Suprapubic skin (tissue), 4 donors: ENCODE data around the gene CCSER1. TPM values are rescaled to one million over a fixed set of nuclear protein-coding genes. Genes with fewer than 3 reads are reported as not detected.

Experiments used
- DNase-seq, 2 donors: peaks; one replicate each; pipeline ENCODE4 v3.0.0-alpha.2; 2019; ENCODE audit warnings: low spot score in 2 of 2
- H3K27ac ChIP-seq: fragments of 200-600 bp; sonication (generic); one replicate; pipeline ENCODE4 v1.5.1; 2019
- H3K27me3 ChIP-seq: fragments of 200-600 bp; sonication (generic); one replicate; pipeline ENCODE4 v1.5.1; 2019
- H3K36me3 ChIP-seq: fragments of 200-600 bp; sonication (generic); one replicate; pipeline ENCODE4 v1.5.1; 2019
- H3K4me1 ChIP-seq: fragments of 200-600 bp; sonication (generic); one replicate; pipeline ENCODE4 v1.5.1; 2019
- H3K4me3 ChIP-seq: fragments of 200-600 bp; sonication (generic); one replicate; pipeline ENCODE4 v1.5.1; 2019; ENCODE audit warnings: mild to moderate bottlenecking
- H3K9me3 ChIP-seq: fragments of 200-600 bp; sonication (generic); one replicate; pipeline ENCODE4 v1.5.1; 2019
- CTCF ChIP-seq, 2 donors: fragments of 200-600 bp in 1 of 2; fragments of 450-650 bp in 1 of 2; sonication (generic) in 1 of 2; IDR thresholded peaks; one replicate each; pipeline ENCODE4 v1.5.1; 2016 to 2019; ENCODE audit warnings: antibody characterized with exemption in 2 of 2, mild to moderate bottlenecking in 1 of 2, moderate library complexity in 1 of 2
- EP300 ChIP-seq: sonication (generic); formaldehyde crosslinking; IDR thresholded peaks from one replicate; pipeline ENCODE4 v1.6.1; 2017; ENCODE audit warnings: antibody characterized with exemption
- POLR2A ChIP-seq, 2 donors: fragments of 450-650 bp; IDR thresholded peaks; one replicate each; pipeline ENCODE4 v1.6.1; 2017; ENCODE audit warnings: antibody characterized with exemption in 2 of 2, mild to moderate bottlenecking in 2 of 2, moderate library complexity in 2 of 2
- POLR2AphosphoS5 ChIP-seq, 3 donors: sonication (generic); formaldehyde crosslinking; IDR thresholded peaks; one replicate each; pipeline ENCODE4 v1.6.1; 2017; ENCODE audit warnings: antibody characterized with exemption in 3 of 3
- WGBS: methylation state at CpG from one replicate; pipeline ENCODE4 v1.1.5; 2018; 5-methylcytosine and 5-hydroxymethylcytosine counted together
- total RNA-seq, 4 donors: library from RNA; depleted of rRNA; stranded (reverse); fragments of >200 nt; gene quantifications; one replicate each; pipeline ENCODE4 v1.1.0, GENCODE V29; 2016

CCSER1 gene
- total RNA-seq, 4 donors from 2014 or later = 6.7 to 39.5 (median 11.8) TPM

- no peak overlapping the region for H3K4me3 ChIP-seq
- no peaks in the 10 kb centered on the region for H3K27me3 ChIP-seq
- TF ChIP-seq CTCF (IDR thresholded peaks at IDR 0.05) (no peak), POLR2A (IDR thresholded peaks at IDR 0.05) (no peak), EP300 (no peak), POLR2AphosphoS5 (IDR thresholded peaks at IDR 0.05) (no peak)
- 35% methylated on average over 2 of the region's 2 CpGs for WGBS
- H3K27ac ChIP-seq = no peak overlapping the region
- no peaks in the 10 kb centered on the region for H3K4me1 ChIP-seq
- no peak for DNase-seq
- H3K9me3 ChIP-seq = no peaks in the 10 kb centered on the region
- no peaks in the 10 kb centered on the region for H3K36me3 ChIP-seq
Measured at GRCh38 chr4:91596718-91597117, 1469.5 kb downstream of the CCSER1 start.

DNA sequence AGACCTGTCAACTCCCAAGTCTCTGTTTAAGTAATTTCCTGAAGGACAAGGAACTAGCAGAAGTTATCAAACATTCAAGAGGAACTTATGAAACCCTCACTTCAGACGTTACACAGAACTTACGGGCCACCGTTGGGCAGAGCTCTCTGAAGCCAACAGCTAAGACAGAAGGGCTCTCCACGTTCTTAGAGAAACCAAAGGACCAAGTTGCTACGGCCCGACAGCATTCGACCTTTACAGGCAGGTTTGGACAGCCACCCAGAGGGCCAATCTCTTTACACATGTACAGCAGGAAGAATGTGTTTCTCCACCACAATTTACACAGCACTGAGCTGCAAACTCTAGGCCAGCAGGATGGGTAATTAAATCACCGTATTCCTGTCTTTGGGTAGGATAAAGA lies 1471.5 kb downstream of the CCSER1 start:
- Histone ChIP-seq H3K27me3 (no peaks in the 10 kb centered on the region), H3K36me3 (no peaks in the 10 kb centered on the region), H3K9me3 (no peaks in the 10 kb centered on the region), H3K4me3 (no peak overlapping the region), H3K4me1 (no peaks in the 10 kb centered on the region), H3K27ac (no peak overlapping the region)
- no peak for DNase-seq
- WGBS = 85% methylated on average over 8 of the region's 8 CpGs
- TF ChIP-seq CTCF (IDR thresholded peaks at IDR 0.05) (no peak), EP300 (no peak), POLR2A (IDR thresholded peaks at IDR 0.05) (no peak), POLR2AphosphoS5 (IDR thresholded peaks at IDR 0.05) (no peak)

DNA sequence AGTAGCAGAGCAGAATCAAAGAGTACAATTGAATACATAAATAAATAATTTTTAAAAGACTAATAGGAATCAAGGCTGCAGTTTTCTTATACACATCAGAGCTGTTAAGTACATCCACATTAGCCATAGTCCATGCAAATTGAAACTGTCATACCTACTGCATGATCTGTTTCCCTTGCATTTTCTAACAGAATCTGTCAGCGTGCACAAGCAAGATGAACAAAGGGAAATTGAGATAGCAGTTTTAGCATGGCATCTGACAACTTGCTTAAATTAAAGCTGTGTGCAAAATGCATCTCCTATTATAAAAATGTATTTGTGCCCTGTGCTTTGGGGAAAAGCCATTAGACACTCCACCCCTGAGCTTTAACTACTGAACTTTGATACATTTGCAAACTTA lies 1473.1 kb downstream of the CCSER1 start:
- Histone ChIP-seq H3K36me3 (no peaks in the 10 kb centered on the region), H3K27ac (no peak overlapping the region), H3K4me3 (no peak overlapping the region), H3K4me1 (no peaks in the 10 kb centered on the region), H3K9me3 (no peaks in the 10 kb centered on the region), H3K27me3 (no peaks in the 10 kb centered on the region)
- TF ChIP-seq CTCF (IDR thresholded peaks at IDR 0.05) (no peak), EP300 (no peak), POLR2A (IDR thresholded peaks at IDR 0.05) (no peak), POLR2AphosphoS5 (IDR thresholded peaks at IDR 0.05) (no peak)
- 84% methylated on average over 1 of the region's 1 CpG for WGBS
- DNase-seq = no peak

DNA sequence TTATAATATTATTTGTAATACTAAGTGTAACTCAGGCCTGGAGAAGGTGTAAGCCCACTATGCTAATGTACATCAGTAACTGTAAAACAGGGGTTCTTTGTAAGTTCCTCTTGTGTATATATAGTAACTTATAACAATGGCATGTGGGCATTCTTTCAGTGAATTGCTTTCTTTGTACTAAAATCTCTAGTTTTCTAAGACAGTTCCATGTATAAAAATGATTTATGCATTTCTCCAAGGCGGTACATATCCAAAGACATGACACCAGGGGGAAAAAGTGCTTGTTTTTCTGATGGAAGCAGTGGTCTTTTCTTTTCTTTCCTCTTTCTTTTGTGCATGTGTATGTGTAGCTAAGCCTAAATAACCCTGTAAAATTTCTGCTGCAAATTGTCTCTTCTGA lies 1474.2 kb downstream of the CCSER1 start:
- Histone ChIP-seq H3K4me1 (no peaks in the 10 kb centered on the region), H3K27me3 (no peaks in the 10 kb centered on the region), H3K9me3 (no peaks in the 10 kb centered on the region), H3K27ac (no peak overlapping the region), H3K4me3 (no peak overlapping the region), H3K36me3 (no peaks in the 10 kb centered on the region)
- TF ChIP-seq CTCF (IDR thresholded peaks at IDR 0.05) = no peak
- TF ChIP-seq EP300 = no peak
- TF ChIP-seq POLR2A (IDR thresholded peaks at IDR 0.05) = no peak
- TF ChIP-seq POLR2AphosphoS5 (IDR thresholded peaks at IDR 0.05) = no peak
- 38% methylated on average over 1 of the region's 1 CpG for WGBS
- no peak for DNase-seq

- WGBS = 76% methylated on average over 5 of the region's 5 CpGs
- H3K4me1 ChIP-seq = no peaks in the 10 kb centered on the region
- TF ChIP-seq CTCF (IDR thresholded peaks at IDR 0.05) (no peak), POLR2AphosphoS5 (IDR thresholded peaks at IDR 0.05) (no peak), EP300 (no peak), POLR2A (IDR thresholded peaks at IDR 0.05) (no peak)
- DNase-seq = no peak
- H3K36me3 ChIP-seq = no peaks in the 10 kb centered on the region
- no peaks in the 10 kb centered on the region for H3K27me3 ChIP-seq
- H3K9me3 ChIP-seq = no peaks in the 10 kb centered on the region
- H3K27ac ChIP-seq = no peak overlapping the region
- H3K4me3 ChIP-seq = no peak overlapping the region
Measured at GRCh38 chr4:91611782-91612181, 1484.6 kb downstream of the CCSER1 start.
